OCI-LY7 (cell line): ENCODE results near the gene CARD8. TPM values are rescaled to one million over a fixed set of nuclear protein-coding genes. Genes with fewer than 3 reads are reported as not detected.

Experiments
- BruUV-seq: library from RNA; stranded (reverse); fragments of 400-500 nt; replicated peaks from 2 replicates; lab custom pipeline; 2021; lab: Mats Ljungman, UMichigan
- CTCF ChIA-PET: fragments of 300-600 bp; sonication (Branson Sonifier 250); formaldehyde crosslinking; loops from one replicate; lab custom pipeline; 2022; ENCODE audit warnings: antibody characterized with exemption; ENCODE audit not compliant: unreplicated experiment; lab: Charles Lee
- POLR2A ChIA-PET: fragments of 300-600 bp; sonication (Branson Sonifier 250); formaldehyde crosslinking; loops from one replicate; lab custom pipeline; 2022; ENCODE audit warnings: antibody characterized with exemption; lab: Charles Lee
- DNase-seq: peaks from one replicate; pipeline ENCODE4 v3.0.0-alpha.2; 2015; ENCODE audit warnings: low spot score
- H2AFZ ChIP-seq: fragments of 200-600 bp; sonication (generic), shearing (Covaris generic); 2 replicates; pipeline ENCODE4 v1.6.1; 2014; ENCODE audit warnings: mild to moderate bottlenecking, antibody characterized with exemption, low read length, moderate library complexity
- H3K27ac ChIP-seq: fragments of 200-600 bp; sonication (generic); 2 replicates; pipeline ENCODE4 v1.5.1; 2014; ENCODE audit warnings: mixed run types, low read depth, mild to moderate bottlenecking, moderate library complexity, low read length, inconsistent platforms; ENCODE audit not compliant: poor library complexity, severe bottlenecking
- H3K36me3 ChIP-seq: fragments of 200-600 bp; sonication (generic); 2 replicates; pipeline ENCODE4 v1.6.1; 2014; ENCODE audit warnings: mild to moderate bottlenecking, antibody characterized with exemption, low read length, moderate library complexity, mixed read lengths; ENCODE audit not compliant: insufficient read depth
- H3K4me1 ChIP-seq: fragments of 200-600 bp; sonication (generic); 2 replicates; pipeline ENCODE4 v1.5.1; 2014; ENCODE audit warnings: mild to moderate bottlenecking, low read length; ENCODE audit not compliant: insufficient read depth, poor library complexity, severe bottlenecking
- H3K4me2 ChIP-seq: fragments of 200-600 bp; sonication (generic); 2 replicates; pipeline ENCODE4 v1.6.1; 2014; ENCODE audit warnings: mild to moderate bottlenecking, low read length
- H3K4me3 ChIP-seq: fragments of 200-600 bp; sonication (generic); 2 replicates; pipeline ENCODE4 v1.5.1; 2014; ENCODE audit warnings: mild to moderate bottlenecking, low read depth, low read length; ENCODE audit not compliant: poor library complexity, severe bottlenecking
- H3K79me2 ChIP-seq: fragments of 200-600 bp; sonication (generic); 2 replicates; pipeline ENCODE4 v1.6.1; 2016; ENCODE audit warnings: low read depth, mild to moderate bottlenecking, low read length, moderate library complexity, mixed read lengths; ENCODE audit not compliant: insufficient read depth
- H3K9me2 ChIP-seq: fragments of 200-600 bp; sonication (generic); 2 replicates; pipeline ENCODE4 v1.6.1; 2016; ENCODE audit warnings: mild to moderate bottlenecking, low read length, mixed read lengths; ENCODE audit not compliant: insufficient read depth
- H3K9me3 ChIP-seq: fragments of 200-600 bp; sonication (generic); 2 replicates; pipeline ENCODE4 v1.6.1; 2014; ENCODE audit warnings: mild to moderate bottlenecking, mixed run types, low read length, mixed read lengths
- H4K20me1 ChIP-seq: fragments of 200-600 bp; sonication (generic); 2 replicates; pipeline ENCODE4 v1.6.1; 2014; ENCODE audit warnings: mild to moderate bottlenecking, antibody characterized with exemption, low read length, moderate library complexity, mixed read lengths; ENCODE audit not compliant: insufficient read depth
- CTCF ChIP-seq: fragments of 200-600 bp; sonication (generic); conservative IDR thresholded peaks from 2 replicates; pipeline ENCODE4 v1.5.1; 2014; ENCODE audit warnings: mild to moderate bottlenecking, antibody characterized with exemption, low read length, moderate library complexity, mixed read lengths
- EZH2phosphoT487 ChIP-seq: fragments of 200-600 bp; sonication (generic); IDR thresholded peaks from 2 replicates; pipeline ENCODE4 v1.6.1; 2018; ENCODE audit warnings: low read depth, borderline replicate concordance, mild to moderate bottlenecking, mixed run types, antibody characterized with exemption, low read length, moderate library complexity, mixed read lengths
- intact Hi-C: fragments of 100-400 bp; cut with micrococcal nuclease; formaldehyde crosslinking; loops from one replicate; pipeline ENCODE4 v1.10.0; 2022; ENCODE audit not compliant: unreplicated experiment
- total RNA-seq, 2 experiments: library from RNA; depleted of rRNA in 1 of 2; stranded (reverse); fragments of >200 nt in 1 of 2; shearing (Covaris generic) in 1 of 2; gene quantifications; 2 replicates each; pipeline ENCODE4 v1.2.3, GENCODE V29; 2014 to 2022

The CARD8 gene
- total RNA-seq, 2 experiments from 2014 or later = 51.0 to 56.1 TPM

GRCh38 chr19:48303367-48303766, 47.7 kb upstream of the CARD8 start:
- no peak for TF ChIP-seq EZH2phosphoT487
- TF ChIP-seq CTCF = no peak
- no peaks in the 10 kb centered on the region for H3K79me2 ChIP-seq
- no peaks in the 10 kb centered on the region for H4K20me1 ChIP-seq
- H3K36me3 ChIP-seq = no peaks in the 10 kb centered on the region
- no peaks in the 10 kb centered on the region for H3K9me2 ChIP-seq
- no peaks in the 10 kb centered on the region for H3K9me3 ChIP-seq
- H3K4me2 ChIP-seq = no peak overlapping the region
- no peak overlapping the region for H2AFZ ChIP-seq
- intact Hi-C loops = no loop called here
- ChIA-PET CTCF (no interaction called here), POLR2A (no interaction called here)
- DNase-seq = no peak
- peaks cover 1% of the 10 kb centered on the region for H3K4me1 ChIP-seq
- BruUV-seq = no TSS peak
- H3K27ac ChIP-seq = no peak overlapping the region
- no peak overlapping the region for H3K4me3 ChIP-seq

GRCh38 chr19:48302600-48302959, 46.9 kb upstream of the CARD8 start:
- no peaks in the 10 kb centered on the region for H3K9me3 ChIP-seq
- H3K4me3 ChIP-seq = no peak overlapping the region
- no peaks in the 10 kb centered on the region for H4K20me1 ChIP-seq
- ChIA-PET CTCF (no interaction called here), POLR2A (no interaction called here)
- H3K79me2 ChIP-seq = no peaks in the 10 kb centered on the region
- TF ChIP-seq CTCF (no peak), EZH2phosphoT487 (no peak)
- no peaks in the 10 kb centered on the region for H3K36me3 ChIP-seq
- no peak overlapping the region for H3K27ac ChIP-seq
- H2AFZ ChIP-seq = no peak overlapping the region
- BruUV-seq = no TSS peak
- H3K4me2 ChIP-seq = no peak overlapping the region
- no peak for DNase-seq
- H3K4me1 ChIP-seq = no peaks in the 10 kb centered on the region
- intact Hi-C loops = no loop called here
- H3K9me2 ChIP-seq = no peaks in the 10 kb centered on the region

- no peak for TF ChIP-seq EZH2phosphoT487
- no peak for TF ChIP-seq CTCF
- no peaks in the 10 kb centered on the region for H3K9me2 ChIP-seq
- no peaks in the 10 kb centered on the region for H3K36me3 ChIP-seq
- no peaks in the 10 kb centered on the region for H3K4me1 ChIP-seq
- no peaks in the 10 kb centered on the region for H3K79me2 ChIP-seq
- intact Hi-C loops = no loop called here
- no peak overlapping the region for H3K27ac ChIP-seq
- no peak overlapping the region for H2AFZ ChIP-seq
- H4K20me1 ChIP-seq = no peaks in the 10 kb centered on the region
- H3K4me3 ChIP-seq = no peak overlapping the region
- DNase-seq = no peak
- no TSS peak for BruUV-seq
- no peaks in the 10 kb centered on the region for H3K9me3 ChIP-seq
- ChIA-PET POLR2A (no interaction called here), CTCF (no interaction called here)
- no peak overlapping the region for H3K4me2 ChIP-seq
Measured at GRCh38 chr19:48301886-48302599, 46.3 kb upstream of the CARD8 start.
